NCI-H345 treated with DMSO at 0.1 percent for 48 hours (cell line): ENCODE results near the gene IQCB1.
"Not testable (repeated sequence)": the region's sequence is repeated elsewhere in the genome, so short reads cannot be mapped to it uniquely, and the experiment has no call there.

Experiments used
- DNase-seq: peaks from one replicate; lab custom pipeline; 2025; ENCODE audit not compliant: unreplicated experiment; lab: John Stamatoyannopoulos, UW

The IQCB1 gene

DNA sequence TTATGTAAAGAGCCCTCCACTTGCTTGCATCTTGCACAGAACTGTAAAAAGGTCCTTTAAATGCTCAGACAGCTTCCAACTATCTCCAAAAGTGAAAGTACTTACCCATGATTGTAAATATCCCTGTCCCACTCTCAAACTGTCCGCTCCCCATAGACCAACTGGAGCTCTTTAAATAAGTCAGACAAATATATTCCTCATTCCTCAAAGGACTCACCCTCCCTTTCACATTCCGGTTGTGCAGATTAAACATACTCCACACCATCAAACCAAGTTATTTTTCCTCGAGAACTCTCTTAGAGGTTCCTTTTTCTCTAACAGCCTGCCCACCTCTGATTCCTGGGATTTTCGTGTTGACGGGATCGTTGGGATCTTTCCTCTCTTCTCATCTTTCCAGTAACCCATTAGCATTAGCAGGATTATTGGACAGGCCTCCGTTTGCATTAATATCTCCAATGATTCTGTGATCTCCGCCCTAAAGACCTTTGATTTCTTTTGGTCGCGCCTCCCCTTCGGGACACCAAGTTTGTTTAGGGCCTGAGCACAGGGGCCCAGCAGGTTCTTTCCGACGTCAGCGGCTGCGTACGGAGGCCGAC is 86.1 kb downstream of the IQCB1 start:
- no peak for DNase-seq

DNA sequence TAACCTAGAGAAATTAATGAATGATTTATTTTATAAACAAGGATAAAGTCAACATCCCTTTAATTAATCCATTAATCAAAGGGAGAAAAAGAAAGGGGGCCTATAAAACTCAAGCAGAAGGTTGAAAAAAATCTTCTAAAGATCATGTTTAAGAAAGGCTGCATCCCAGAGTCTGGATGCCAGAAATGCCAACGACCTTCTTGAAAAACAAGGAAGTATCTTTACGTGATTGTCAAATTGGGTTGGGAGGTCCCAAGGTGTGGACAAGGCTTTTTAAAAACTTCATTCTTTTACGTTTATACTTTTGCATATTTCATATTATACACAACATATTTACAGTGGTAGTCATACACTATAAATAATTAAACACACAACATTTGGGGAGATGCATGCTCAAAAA is 86.9 kb downstream of the IQCB1 start:
- no peak for DNase-seq

DNA sequence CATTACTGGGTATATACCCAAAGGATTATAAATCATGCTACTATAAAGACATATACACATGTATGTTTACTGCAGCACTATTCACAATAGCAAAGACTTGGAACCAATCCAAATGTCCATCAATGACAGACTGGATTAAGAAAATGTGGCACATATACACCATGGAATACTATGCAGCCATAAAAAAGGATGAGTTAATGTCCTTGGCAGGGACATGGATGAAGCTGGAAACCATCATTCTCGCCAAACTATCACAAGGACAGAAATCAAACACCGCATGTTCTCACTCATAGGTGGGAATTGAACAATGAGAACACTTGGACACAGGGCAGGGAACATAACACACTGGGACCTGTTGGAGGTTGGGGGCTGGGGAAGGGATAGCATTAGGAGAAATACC is 91.8 kb downstream of the IQCB1 start:
- not testable (repeated sequence) for DNase-seq

DNA sequence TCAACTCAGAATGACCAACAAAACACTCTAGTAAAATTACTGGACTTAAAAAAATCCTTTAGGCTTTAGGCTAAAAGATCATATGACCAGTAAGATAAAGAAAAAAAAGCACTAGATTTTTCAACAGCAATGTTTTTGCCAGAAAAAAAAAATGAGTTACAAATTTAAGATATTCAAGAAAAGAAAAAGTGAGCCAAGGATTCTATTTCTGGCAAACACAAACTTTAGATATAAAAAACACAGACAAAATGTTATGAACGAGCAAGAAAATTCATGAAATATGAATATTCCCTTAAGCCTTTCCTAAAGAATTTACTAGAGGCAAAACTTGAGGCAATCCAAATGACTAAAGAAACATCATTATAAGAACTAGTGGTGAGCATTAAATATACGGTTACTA is 94.0 kb downstream of the IQCB1 start:
- DNase-seq: no peak

DNA sequence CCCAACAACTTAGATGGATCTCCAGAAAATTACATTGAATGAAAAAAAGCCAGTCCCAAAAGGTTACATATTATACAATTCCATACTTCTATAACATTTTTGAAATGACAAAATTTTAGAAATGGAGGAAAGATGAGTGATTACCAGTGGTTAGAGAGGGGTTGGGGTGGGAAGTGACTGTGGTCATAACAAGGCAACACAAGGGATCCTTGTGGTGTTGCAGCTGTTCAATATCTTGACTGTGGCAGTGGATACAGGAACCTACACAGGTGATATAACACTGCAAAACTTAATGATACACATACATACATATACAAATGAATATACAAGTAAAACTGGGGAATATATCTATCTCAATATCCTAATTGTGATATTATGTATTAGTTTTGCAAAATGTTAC is 95.0 kb downstream of the IQCB1 start:
- DNase-seq: no peak

DNA sequence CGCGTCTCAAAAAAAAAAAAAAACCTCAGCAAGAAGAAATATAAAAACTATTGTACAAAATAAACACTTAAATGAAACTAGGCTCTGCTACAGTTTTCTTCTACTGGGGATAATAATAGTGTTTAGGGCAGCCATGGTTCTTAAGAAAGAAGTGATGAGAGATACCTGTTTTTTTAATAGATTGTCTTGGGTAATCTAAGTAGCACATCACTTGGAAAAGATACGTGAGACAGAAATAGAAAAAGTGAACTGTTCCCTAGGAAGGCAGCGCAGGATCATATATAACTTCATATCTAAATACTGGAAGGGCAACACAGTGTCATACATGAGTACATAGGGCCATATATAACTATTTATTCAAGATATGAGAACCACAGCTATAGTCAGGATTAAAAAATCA is 97.2 kb downstream of the IQCB1 start:
- DNase-seq: no peak

DNA sequence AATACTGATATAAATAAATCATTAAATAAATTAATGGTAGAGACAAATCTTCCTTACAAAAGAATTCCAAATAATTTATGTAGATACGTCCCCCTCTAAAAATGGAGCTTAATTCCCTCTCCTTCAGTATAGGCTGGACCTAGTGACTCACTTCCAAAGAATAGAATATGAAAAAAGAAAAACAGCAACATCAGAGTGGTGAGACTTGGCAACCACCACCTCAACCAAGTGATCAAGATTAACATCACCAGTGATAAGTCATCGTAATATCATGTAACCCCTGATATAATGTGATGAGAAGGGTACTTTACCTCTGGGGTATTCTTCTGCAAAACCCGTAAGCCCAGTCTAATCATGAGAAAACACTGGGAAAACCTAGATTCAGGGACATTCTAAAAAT is 98.7 kb downstream of the IQCB1 start:
- DNase-seq: no peak

DNA sequence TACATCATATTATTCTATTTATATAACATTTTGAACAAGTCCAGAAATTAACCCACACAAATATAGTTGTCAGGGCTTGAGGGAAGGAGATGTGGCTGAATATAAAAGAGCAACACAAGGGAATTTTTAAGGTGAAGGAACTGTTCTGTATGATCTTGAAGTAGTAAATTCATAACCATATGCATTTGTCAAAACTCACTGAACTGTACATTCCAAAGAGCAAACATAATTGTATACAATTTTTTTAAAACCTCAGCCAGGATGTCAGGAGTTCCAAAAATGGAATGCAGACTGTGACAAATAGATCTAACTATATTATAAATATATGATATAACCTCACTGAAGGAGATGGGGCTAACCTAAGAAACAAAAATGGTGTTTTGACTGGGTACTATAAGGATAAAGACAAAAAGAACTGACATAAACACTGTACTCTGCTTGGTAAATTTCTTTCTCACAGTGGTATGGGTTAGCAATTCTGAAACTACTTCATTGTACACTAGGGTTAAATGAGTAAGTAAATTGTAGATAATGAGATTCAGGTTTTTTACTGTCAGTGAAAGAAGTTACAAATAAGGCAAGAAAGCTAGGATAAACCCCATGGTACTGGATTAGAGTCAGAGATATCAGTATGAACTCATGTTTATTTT is 99.7 kb downstream of the IQCB1 start:
- DNase-seq: no peak

DNA sequence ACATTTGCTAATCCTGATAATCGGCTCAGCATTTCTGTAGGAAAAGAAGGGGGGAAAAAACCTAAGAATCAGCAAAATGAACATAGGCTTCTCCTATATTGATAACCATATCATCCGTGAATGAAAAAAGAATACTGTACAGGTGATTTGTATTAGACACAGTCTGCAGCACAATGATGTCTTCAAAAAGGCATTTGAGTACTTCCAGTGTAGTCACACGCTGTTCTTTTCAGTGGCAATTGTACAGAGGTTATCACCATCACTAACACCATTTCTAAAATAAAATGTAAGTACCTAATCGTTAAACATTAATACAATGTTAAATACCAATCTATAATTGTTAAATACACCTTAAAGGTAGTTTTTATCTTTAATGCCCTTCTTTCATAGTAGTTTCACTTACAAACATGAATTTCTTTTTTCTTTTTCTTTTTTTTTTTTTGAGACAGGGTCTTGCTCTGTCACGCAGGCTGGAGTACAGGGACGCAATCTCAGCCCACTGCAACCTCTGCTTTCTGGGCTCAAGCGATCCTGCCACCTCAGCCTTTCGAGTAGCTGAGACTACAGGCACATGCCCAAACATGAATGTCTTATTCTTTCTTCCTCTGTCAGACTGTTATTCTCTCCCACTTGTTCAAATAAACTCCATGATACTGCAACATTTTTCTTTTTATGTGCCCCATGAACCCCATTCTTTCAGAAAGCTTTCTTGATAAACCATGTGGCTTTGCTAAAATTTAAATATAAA is 103.7 kb downstream of the IQCB1 start:
- no peak for DNase-seq

DNA sequence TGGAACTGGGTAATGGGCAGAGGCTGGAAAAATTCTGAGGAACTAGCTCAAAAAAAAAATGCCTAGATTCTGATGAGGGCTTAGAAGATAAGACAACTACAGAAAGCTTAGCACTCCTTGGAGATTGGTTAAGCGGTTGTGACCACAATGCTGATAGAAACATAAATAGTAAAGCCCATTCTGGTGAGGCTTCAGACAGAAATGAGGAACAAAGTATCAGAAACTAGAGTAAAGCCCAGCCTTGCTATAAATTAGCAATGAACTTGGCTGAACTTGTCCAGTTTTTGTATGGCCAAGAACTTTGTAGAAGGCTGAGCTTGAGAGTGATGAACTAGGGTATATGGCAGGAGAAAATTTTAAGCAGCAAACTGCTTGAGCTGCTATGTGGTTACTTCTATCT is 110.7 kb downstream of the IQCB1 start:
- no peak for DNase-seq

DNA sequence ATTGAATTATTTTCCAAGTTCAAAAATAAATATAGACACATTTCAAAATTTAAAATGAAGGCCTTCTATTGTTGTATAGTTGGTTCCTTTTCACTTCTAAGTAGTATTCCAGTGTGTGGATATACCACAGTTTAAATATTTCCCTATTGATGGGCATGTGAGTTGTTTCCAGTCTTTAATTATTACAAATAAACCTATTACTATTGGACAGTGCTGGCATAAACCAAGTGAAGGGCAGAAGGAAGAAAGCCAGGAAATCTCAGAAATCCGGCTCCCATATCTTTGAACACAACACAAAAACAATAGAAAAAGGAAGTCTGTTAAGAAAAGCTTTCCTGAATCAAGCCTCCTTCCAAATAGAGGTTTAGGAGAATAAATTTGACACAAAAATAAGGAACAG is 111.4 kb downstream of the IQCB1 start:
- no peak for DNase-seq

DNA sequence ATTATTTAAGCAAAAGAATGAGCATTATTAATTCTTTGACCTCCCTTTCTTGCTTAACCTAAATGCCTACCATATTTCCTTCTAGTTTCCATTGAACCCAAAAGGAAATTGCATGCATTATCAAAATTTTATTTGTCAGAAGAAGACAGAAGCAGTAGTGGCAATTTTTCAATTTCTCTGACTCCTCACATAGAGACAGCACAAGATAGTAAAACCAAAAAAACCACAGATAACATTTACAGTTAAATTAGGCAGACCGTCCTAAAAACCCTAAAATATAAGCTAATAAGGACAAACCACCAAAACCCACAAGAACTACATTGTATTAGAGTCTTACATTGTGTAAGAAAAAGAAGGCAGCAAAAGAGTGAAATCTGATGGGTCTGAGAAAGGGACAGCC is 112.4 kb downstream of the IQCB1 start:
- DNase-seq: no peak

DNA sequence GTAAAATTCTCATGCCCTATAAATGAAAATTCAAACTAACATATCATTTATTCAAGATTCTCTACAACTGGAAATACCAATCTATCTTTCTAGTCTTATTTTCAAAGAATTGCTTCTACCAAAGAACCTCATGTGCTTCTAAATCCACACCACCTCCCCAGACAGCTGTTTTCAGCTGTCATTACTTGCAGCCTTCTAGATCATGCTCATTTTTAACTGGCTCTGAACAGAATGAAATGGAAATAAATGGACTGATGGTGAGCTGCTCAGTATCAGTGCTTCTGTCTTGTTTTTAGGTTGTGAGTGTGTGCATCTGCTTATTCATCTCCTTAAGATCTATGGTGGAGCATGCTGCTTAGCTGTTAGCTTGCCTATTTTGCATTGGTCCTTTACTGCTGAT is 114.7 kb downstream of the IQCB1 start:
- DNase-seq: no peak
